Measurements from ENCODE around the gene HBA2.
A peak's percentile ranks its signal among the peaks of the same experiment; 100 is the strongest.
"Not testable (repeated sequence)": the region's sequence is repeated elsewhere in the genome, so short reads cannot be mapped to it uniquely, and the experiment has no call there.

Gene HBA2

DNA sequence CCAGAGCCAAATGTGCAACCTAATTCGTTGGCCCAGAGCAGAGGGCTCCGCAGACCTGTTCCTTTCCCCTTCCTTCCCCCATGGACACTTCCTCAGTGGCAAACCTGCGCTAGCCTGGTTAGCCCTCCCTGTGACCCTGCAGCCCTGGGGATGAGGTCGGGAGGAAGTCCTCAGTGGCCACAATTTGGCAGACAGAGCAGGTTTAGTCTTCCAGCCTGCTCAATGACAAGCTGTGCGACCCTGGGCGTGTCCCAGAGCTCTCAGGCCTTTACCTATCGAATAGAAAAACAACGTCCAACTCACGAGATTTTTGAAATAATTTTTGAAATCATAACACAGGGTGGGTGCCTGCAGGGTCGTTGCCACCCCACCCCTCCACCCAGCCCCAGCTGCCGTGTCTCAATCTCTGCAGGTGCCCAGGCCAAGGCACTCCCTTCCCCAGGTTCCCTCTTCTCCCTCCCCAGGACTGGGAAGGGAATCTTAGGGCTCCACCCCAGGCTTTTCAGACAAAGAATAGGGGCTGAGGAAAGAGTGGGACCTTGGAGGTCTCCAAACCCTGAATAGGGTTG lies 5.5 kb upstream of the HBA2 start:
- no peak overlapping the region for H3K4me3 ChIP-seq (ENCODE audit: severe bottlenecking)
- H3K4me1 ChIP-seq (ENCODE audit: insufficient read depth, poor library complexity, severe bottlenecking) = no peaks in the 10 kb centered on the region
- DNase-seq (ENCODE audit: low spot score) (no peak), ATAC-seq (ENCODE audit: low read depth) (no peak)
- H3K27me3 ChIP-seq (ENCODE audit: insufficient read depth, poor library complexity, severe bottlenecking) = peaks cover 55% of the 10 kb centered on the region
- TF ChIP-seq, protein P1, sequence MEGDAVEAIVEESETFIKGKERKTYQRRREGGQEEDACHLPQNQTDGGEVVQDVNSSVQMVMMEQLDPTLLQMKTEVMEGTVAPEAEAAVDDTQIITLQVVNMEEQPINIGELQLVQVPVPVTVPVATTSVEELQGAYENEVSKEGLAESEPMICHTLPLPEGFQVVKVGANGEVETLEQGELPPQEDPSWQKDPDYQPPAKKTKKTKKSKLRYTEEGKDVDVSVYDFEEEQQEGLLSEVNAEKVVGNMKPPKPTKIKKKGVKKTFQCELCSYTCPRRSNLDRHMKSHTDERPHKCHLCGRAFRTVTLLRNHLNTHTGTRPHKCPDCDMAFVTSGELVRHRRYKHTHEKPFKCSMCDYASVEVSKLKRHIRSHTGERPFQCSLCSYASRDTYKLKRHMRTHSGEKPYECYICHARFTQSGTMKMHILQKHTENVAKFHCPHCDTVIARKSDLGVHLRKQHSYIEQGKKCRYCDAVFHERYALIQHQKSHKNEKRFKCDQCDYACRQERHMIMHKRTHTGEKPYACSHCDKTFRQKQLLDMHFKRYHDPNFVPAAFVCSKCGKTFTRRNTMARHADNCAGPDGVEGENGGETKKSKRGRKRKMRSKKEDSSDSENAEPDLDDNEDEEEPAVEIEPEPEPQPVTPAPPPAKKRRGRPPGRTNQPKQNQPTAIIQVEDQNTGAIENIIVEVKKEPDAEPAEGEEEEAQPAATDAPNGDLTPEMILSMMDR (IDR thresholded peaks at IDR 0.05; ENCODE audit: poor library complexity, severe bottlenecking) = no peak
- H3K36me3 ChIP-seq (ENCODE audit: low read depth) = no peaks in the 10 kb centered on the region
- no peak overlapping the region for H3K27ac ChIP-seq (ENCODE audit: poor library complexity, severe bottlenecking)
- no peaks in the 10 kb centered on the region for H3K9me3 ChIP-seq (ENCODE audit: severe bottlenecking)

DNA sequence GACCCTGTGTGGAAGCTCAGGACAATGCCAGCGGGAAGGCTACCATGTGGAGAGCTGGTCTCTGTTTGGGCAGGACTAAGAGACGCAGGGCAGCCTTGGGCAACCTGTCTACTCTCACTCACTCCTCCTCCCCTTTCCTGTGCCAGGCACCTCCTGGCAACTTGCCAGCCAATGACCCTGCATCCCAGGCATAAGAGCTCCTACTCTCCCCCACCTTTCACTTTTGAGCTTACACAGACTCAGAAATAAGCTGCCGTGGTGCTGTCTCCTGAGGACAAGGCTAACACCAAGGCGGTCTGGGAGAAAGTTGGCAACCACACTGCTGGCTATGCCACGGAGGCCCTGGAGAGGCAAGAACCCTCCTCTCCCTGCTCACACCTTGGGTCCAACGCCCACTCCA lies 4.3 kb upstream of the HBA2 start:
- no peak for ATAC-seq (ENCODE audit: low read depth)
- no peak overlapping the region for H3K27ac ChIP-seq (ENCODE audit: poor library complexity, severe bottlenecking)
- H3K9me3 ChIP-seq (ENCODE audit: severe bottlenecking) = no peaks in the 10 kb centered on the region
- TF ChIP-seq, protein P1 (IDR thresholded peaks at IDR 0.05; ENCODE audit: poor library complexity, severe bottlenecking) = no peak
- H3K4me1 ChIP-seq (ENCODE audit: insufficient read depth, poor library complexity, severe bottlenecking) = no peaks in the 10 kb centered on the region
- H3K27me3 ChIP-seq (ENCODE audit: insufficient read depth, poor library complexity, severe bottlenecking) = peaks cover 58% of the 10 kb centered on the region
- no peak overlapping the region for H3K4me3 ChIP-seq (ENCODE audit: severe bottlenecking)
- no peaks in the 10 kb centered on the region for H3K36me3 ChIP-seq (ENCODE audit: low read depth)
- DNase-seq (ENCODE audit: low spot score) = no peak

DNA sequence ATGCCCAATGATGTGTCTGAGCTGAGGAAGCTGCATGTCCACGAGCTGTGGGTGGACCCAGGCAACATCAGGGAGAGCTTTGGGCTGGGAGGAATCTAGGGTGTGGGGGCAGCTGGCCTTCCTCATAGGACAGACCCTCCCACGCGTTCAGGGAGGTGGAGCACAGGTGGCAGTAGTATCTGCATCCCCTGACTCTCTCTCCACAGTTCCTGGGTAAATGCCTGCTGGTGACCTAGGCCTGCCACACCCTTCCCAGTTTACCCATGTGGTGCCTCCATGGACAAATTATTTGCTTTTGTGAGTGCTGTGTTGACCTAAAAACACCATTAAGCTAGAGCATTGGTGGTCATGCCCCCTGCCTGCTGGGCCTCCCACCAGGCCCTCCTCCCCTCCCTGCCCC lies 3.7 kb upstream of the HBA2 start:
- Histone ChIP-seq H3K27ac (ENCODE audit: poor library complexity, severe bottlenecking) (no peak overlapping the region), H3K4me3 (ENCODE audit: severe bottlenecking) (no peak overlapping the region), H3K9me3 (ENCODE audit: severe bottlenecking) (no peaks in the 10 kb centered on the region), H3K4me1 (ENCODE audit: insufficient read depth, poor library complexity, severe bottlenecking) (no peaks in the 10 kb centered on the region), H3K27me3 (ENCODE audit: insufficient read depth, poor library complexity, severe bottlenecking) (peaks cover 60% of the 10 kb centered on the region), H3K36me3 (ENCODE audit: low read depth) (no peaks in the 10 kb centered on the region)
- no peak for ATAC-seq (ENCODE audit: low read depth)
- DNase-seq (ENCODE audit: low spot score) = no peak
- TF ChIP-seq, protein P1 (IDR thresholded peaks at IDR 0.05; ENCODE audit: poor library complexity, severe bottlenecking) = no peak

DNA sequence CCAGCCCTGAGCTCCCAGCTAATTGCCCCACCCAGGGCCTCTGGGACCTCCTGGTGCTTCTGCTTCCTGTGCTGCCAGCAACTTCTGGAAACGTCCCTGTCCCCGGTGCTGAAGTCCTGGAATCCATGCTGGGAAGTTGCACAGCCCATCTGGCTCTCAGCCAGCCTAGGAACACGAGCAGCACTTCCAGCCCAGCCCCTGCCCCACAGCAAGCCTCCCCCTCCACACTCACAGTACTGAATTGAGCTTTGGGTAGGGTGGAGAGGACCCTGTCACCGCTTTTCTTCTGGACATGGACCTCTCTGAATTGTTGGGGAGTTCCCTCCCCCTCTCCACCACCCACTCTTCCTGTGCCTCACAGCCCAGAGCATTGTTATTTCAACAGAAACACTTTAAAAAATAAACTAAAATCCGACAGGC lies 2.6 kb upstream of the HBA2 start:
- not testable (repeated sequence) for H3K4me3 ChIP-seq (ENCODE audit: severe bottlenecking); H3K36me3 ChIP-seq (ENCODE audit: low read depth); H3K4me1 ChIP-seq (ENCODE audit: insufficient read depth, poor library complexity, severe bottlenecking); DNase-seq (ENCODE audit: low spot score); H3K27ac ChIP-seq (ENCODE audit: poor library complexity, severe bottlenecking); H3K9me3 ChIP-seq (ENCODE audit: severe bottlenecking)
- ATAC-seq (ENCODE audit: low read depth) = peak; percentile 32; the same call in 1 of the 3 replicates
- peaks cover 66% of the 10 kb centered on the region for H3K27me3 ChIP-seq (ENCODE audit: insufficient read depth, poor library complexity, severe bottlenecking)

DNA sequence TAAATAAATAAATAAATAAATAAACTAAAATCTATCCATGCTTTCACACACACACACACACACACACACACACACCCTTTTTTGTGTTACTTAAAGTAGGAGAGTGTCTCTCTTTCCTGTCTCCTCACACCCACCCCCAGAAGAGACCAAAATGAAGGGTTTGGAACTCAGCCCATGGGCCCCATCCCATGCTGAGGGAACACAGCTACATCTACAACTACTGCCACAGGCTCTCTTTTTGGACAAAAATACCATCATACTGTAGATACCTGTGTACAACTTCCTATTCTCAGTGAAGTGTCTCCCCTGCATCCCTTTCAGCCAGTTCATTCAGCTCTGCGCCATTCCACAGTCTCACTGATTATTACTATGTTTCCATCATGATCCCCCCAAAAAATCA lies 1.9 kb upstream of the HBA2 start:
- H3K4me3 ChIP-seq (ENCODE audit: severe bottlenecking) = no peak overlapping the region
- TF ChIP-seq, protein P1 (IDR thresholded peaks at IDR 0.05; ENCODE audit: poor library complexity, severe bottlenecking) = no peak
- no peaks in the 10 kb centered on the region for H3K4me1 ChIP-seq (ENCODE audit: insufficient read depth, poor library complexity, severe bottlenecking)
- no peak overlapping the region for H3K27ac ChIP-seq (ENCODE audit: poor library complexity, severe bottlenecking)
- peaks cover 66% of the 10 kb centered on the region for H3K27me3 ChIP-seq (ENCODE audit: insufficient read depth, poor library complexity, severe bottlenecking)
- no peak for ATAC-seq (ENCODE audit: low read depth)
- no peak for DNase-seq (ENCODE audit: low spot score)
- H3K36me3 ChIP-seq (ENCODE audit: low read depth) = no peaks in the 10 kb centered on the region
- H3K9me3 ChIP-seq (ENCODE audit: severe bottlenecking) = no peaks in the 10 kb centered on the region

DNA sequence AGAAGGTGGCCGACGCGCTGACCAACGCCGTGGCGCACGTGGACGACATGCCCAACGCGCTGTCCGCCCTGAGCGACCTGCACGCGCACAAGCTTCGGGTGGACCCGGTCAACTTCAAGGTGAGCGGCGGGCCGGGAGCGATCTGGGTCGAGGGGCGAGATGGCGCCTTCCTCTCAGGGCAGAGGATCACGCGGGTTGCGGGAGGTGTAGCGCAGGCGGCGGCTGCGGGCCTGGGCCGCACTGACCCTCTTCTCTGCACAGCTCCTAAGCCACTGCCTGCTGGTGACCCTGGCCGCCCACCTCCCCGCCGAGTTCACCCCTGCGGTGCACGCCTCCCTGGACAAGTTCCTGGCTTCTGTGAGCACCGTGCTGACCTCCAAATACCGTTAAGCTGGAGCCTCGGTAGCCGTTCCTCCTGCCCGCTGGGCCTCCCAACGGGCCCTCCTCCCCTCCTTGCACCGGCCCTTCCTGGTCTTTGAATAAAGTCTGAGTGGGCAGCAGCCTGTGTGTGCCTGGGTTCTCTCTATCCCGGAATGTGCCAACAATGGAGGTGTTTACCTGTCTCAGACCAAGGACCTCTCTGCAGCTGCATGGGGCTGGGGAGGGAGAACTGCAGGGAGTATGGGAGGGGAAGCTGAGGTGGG lies 657 bp downstream of the HBA2 start:
- H3K36me3 ChIP-seq (ENCODE audit: low read depth); H3K27ac ChIP-seq (ENCODE audit: poor library complexity, severe bottlenecking); ATAC-seq (ENCODE audit: low read depth); DNase-seq (ENCODE audit: low spot score); H3K9me3 ChIP-seq (ENCODE audit: severe bottlenecking); H3K4me1 ChIP-seq (ENCODE audit: insufficient read depth, poor library complexity, severe bottlenecking); H3K4me3 ChIP-seq (ENCODE audit: severe bottlenecking): not testable (repeated sequence)
- H3K27me3 ChIP-seq (ENCODE audit: insufficient read depth, poor library complexity, severe bottlenecking) = peaks cover 55% of the 10 kb centered on the region

DNA sequence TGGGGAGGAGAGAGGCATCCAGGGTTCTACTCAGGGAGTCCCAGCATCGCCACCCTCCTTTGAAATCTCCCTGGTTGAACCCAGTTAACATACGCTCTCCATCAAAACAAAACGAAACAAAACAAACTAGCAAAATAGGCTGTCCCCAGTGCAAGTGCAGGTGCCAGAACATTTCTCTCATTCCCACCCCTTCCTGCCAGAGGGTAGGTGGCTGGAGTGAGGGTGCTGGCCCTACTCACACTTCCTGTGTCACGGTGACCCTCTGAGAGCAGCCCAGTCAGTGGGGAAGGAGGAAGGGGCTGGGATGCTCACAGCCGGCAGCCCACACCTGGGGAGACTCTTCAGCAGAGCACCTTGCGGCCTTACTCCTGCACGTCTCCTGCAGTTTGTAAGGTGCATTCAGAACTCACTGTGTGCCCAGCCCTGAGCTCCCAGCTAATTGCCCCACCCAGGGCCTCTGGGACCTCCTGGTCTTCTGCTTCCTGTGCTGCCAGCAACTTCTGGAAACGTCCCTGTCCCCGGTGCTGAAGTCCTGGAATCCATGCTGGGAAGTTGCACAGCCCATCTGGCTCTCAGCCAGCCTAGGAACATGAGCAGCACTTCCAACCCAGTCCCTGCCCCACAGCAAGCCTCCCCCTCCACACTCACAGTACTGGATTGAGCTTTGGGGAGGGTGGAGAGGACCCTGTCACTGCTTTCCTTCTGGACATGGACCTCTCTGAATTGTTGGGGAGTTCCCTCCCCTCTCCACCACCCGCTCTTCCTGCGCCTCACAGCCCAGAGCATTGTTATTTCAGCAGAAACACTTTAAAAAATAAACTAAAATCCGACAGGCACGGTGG lies 1.5 kb downstream of the HBA2 start:
- not testable (repeated sequence) for H3K36me3 ChIP-seq (ENCODE audit: low read depth); H3K27ac ChIP-seq (ENCODE audit: poor library complexity, severe bottlenecking); ATAC-seq (ENCODE audit: low read depth); H3K4me3 ChIP-seq (ENCODE audit: severe bottlenecking); H3K4me1 ChIP-seq (ENCODE audit: insufficient read depth, poor library complexity, severe bottlenecking); DNase-seq (ENCODE audit: low spot score); H3K9me3 ChIP-seq (ENCODE audit: severe bottlenecking)
- H3K27me3 ChIP-seq (ENCODE audit: insufficient read depth, poor library complexity, severe bottlenecking) = peaks cover 61% of the 10 kb centered on the region

Measured in RWPE2 (cell line).